H1 (cell line): ENCODE data around the gene IP6K3. TPM values are rescaled to one million over a fixed set of nuclear protein-coding genes. Genes with fewer than 3 reads are reported as not detected.

Experiments used
- CTCF ChIA-PET: fragments of 300-600 bp; sonication (Branson Sonifier 250); formaldehyde crosslinking; loops from one replicate; lab custom pipeline; 2021; ENCODE audit not compliant: partially characterized antibody; lab: Charles Lee
- POLR2A ChIA-PET: fragments of 300-600 bp; sonication (Branson Sonifier 250); formaldehyde crosslinking; loops from one replicate; lab custom pipeline; 2021; ENCODE audit warnings: inconsistent platforms; ENCODE audit not compliant: partially characterized antibody; lab: Charles Lee
- DNase-seq, 2 experiments: peaks; one replicate each; pipeline versions ENCODE4 v3.0.0 to v3.0.0-alpha.2; 2010 to 2022; ENCODE audit warnings: low spot score in 2 of 2, low read depth in 1 of 2, mixed read lengths in 1 of 2
- FAIRE-seq: peaks from 2 replicates; lab custom pipeline; 2011; peaks lifted over from hg19 to GRCh38; lab: Jason Lieb, UNC
- H2AFZ ChIP-seq: 2 replicates; pipeline ENCODE4 v1.8.1; 2012; ENCODE audit warnings: low read length, inconsistent platforms
- H2AK5ac ChIP-seq: 2 replicates; pipeline ENCODE4 v1.6.1; 2013; ENCODE audit warnings: low read depth, low read length
- H2BK120ac ChIP-seq: replicated peaks from 2 replicates; pipeline ENCODE3; 2013; ENCODE audit warnings: low read depth, low read length, inconsistent platforms
- H2BK12ac ChIP-seq: 2 replicates; pipeline ENCODE4 v1.6.1; 2013; ENCODE audit warnings: low read depth, low read length
- H2BK15ac ChIP-seq: 2 replicates; pipeline ENCODE4 v1.6.1; 2013; ENCODE audit warnings: low read length
- H2BK20ac ChIP-seq: 2 replicates; pipeline ENCODE4 v1.6.1; 2013; ENCODE audit warnings: low read length
- H2BK5ac ChIP-seq: 2 replicates; pipeline ENCODE4 v1.6.1; 2013; ENCODE audit warnings: low read depth, low read length
- H3K14ac ChIP-seq: 2 replicates; pipeline ENCODE4 v1.6.1; 2013; ENCODE audit warnings: inconsistent platforms; ENCODE audit not compliant: insufficient read length
- H3K18ac ChIP-seq: 2 replicates; pipeline ENCODE4 v1.6.1; 2013; ENCODE audit warnings: low read length; ENCODE audit errors: extremely low read depth
- H3K23ac ChIP-seq: 2 replicates; pipeline ENCODE4 v1.6.1; 2013; ENCODE audit warnings: inconsistent platforms; ENCODE audit not compliant: insufficient read length
- H3K23me2 ChIP-seq: 2 replicates; pipeline ENCODE4 v1.6.1; 2013; ENCODE audit warnings: low read depth, low read length
- H3K27ac ChIP-seq: 2 replicates; pipeline ENCODE4 v1.6.1; 2011; ENCODE audit warnings: low read depth, low read length, inconsistent platforms
- H3K27me3 ChIP-seq, 4 experiments: replicated peaks in 1 of 4; 1 replicate in 1 of 4; 2 replicates in 3 of 4; pipeline versions ENCODE4 v1.6.1 to v1.8.1; 2011 to 2013; ENCODE audit warnings: low read length in 3 of 4, mild to moderate bottlenecking in 3 of 4, inconsistent platforms in 2 of 4, mixed read lengths in 2 of 4, moderate library complexity in 1 of 4; ENCODE audit not compliant: control insufficient read depth in 3 of 4, insufficient read depth in 3 of 4; ENCODE audit errors: extremely low read depth in 1 of 4
- H3K36me3 ChIP-seq, 4 experiments: 2 replicates each; pipeline versions ENCODE4 v1.6.1 to v1.8.1; 2011 to 2013; ENCODE audit warnings: mild to moderate bottlenecking in 4 of 4, low read length in 3 of 4, moderate library complexity in 2 of 4, control low read depth in 1 of 4, inconsistent platforms in 1 of 4; ENCODE audit not compliant: insufficient read depth in 4 of 4, control insufficient read depth in 2 of 4
- H3K4ac ChIP-seq: replicated peaks from 2 replicates; pipeline ENCODE3; 2013; ENCODE audit warnings: low read length, low read depth, mixed read lengths, inconsistent platforms; ENCODE audit not compliant: insufficient read length
- H3K4me1 ChIP-seq, 4 experiments: replicated peaks in 1 of 4; 1 replicate in 1 of 4; 2 replicates in 3 of 4; pipeline versions ENCODE4 v1.6.1 to v1.8.1; 2011 to 2013; ENCODE audit warnings: low read length in 3 of 4, inconsistent platforms in 2 of 4, mixed read lengths in 1 of 4; ENCODE audit not compliant: insufficient read depth in 4 of 4, control insufficient read depth in 3 of 4
- H3K4me2 ChIP-seq, 2 experiments: 2 replicates each; pipeline versions ENCODE4 v1.6.1 to v1.8.1; 2011 to 2013; ENCODE audit warnings: low read depth in 2 of 2, low read length in 2 of 2, control low read depth in 1 of 2, inconsistent platforms in 1 of 2, mild to moderate bottlenecking in 1 of 2; ENCODE audit not compliant: insufficient read depth in 1 of 2
- H3K4me3 ChIP-seq, 4 experiments: fragments of 200-600, 300-600 bp in 1 of 4; sonication (generic), shearing (Covaris generic), sonication (Bioruptor Twin) in 1 of 4; 2 replicates each; pipeline versions ENCODE4 v1.5.1 to v1.8.1; 2011 to 2016; ENCODE audit warnings: low read length in 4 of 4, low read depth in 3 of 4, control low read depth in 2 of 4, inconsistent platforms in 2 of 4, mild to moderate bottlenecking in 2 of 4, mixed read lengths in 1 of 4, moderate library complexity in 1 of 4; ENCODE audit not compliant: insufficient read depth in 2 of 4; ENCODE audit errors: extremely low read depth in 1 of 4
- H3K56ac ChIP-seq: replicated peaks from 2 replicates; pipeline ENCODE3; 2013; ENCODE audit warnings: low read depth, mild to moderate bottlenecking, mixed read lengths, low read length, inconsistent platforms; ENCODE audit not compliant: insufficient read length
- H3K79me1 ChIP-seq: 2 replicates; pipeline ENCODE4 v1.6.1; 2013; ENCODE audit warnings: low read depth, low read length, control low read depth
- H3K79me2 ChIP-seq, 2 experiments: 2 replicates each; pipeline versions ENCODE4 v1.6.1 to v1.8.1; 2012 to 2013; ENCODE audit warnings: low read length in 2 of 2, mild to moderate bottlenecking in 2 of 2, inconsistent platforms in 1 of 2; ENCODE audit not compliant: insufficient read depth in 2 of 2, control insufficient read depth in 1 of 2
- H3K9ac ChIP-seq, 4 experiments: replicated peaks in 1 of 4; 1 replicate in 1 of 4; 2 replicates in 3 of 4; pipeline versions ENCODE4 v1.6.1 to v1.8.1; 2011 to 2013; ENCODE audit warnings: low read depth in 3 of 4, low read length in 3 of 4, control low read depth in 2 of 4, mild to moderate bottlenecking in 2 of 4, moderate library complexity in 2 of 4, inconsistent platforms in 1 of 4; ENCODE audit errors: extremely low read depth in 1 of 4
- H3K9me3 ChIP-seq, 2 experiments: 2 replicates each; pipeline versions ENCODE4 v1.6.1 to v1.8.1; 2012 to 2013; ENCODE audit warnings: mild to moderate bottlenecking in 2 of 2, moderate library complexity in 2 of 2, control low read depth in 1 of 2, inconsistent platforms in 1 of 2, low read depth in 1 of 2, low read length in 1 of 2, mixed read lengths in 1 of 2; ENCODE audit not compliant: insufficient read depth in 2 of 2
- H4K20me1 ChIP-seq, 2 experiments: replicated peaks in 1 of 2; 2 replicates each; pipeline versions ENCODE3 to v1.8.1; 2011 to 2013; ENCODE audit warnings: inconsistent platforms in 2 of 2, low read length in 2 of 2, mild to moderate bottlenecking in 1 of 2; ENCODE audit not compliant: insufficient read depth in 2 of 2, control insufficient read depth in 1 of 2
- H4K5ac ChIP-seq: 2 replicates; pipeline ENCODE4 v1.6.1; 2013; ENCODE audit warnings: low read length, low read depth, mixed read lengths, inconsistent platforms; ENCODE audit not compliant: insufficient read length
- H4K8ac ChIP-seq: 2 replicates; pipeline ENCODE4 v1.8.0; 2013; ENCODE audit warnings: mild to moderate bottlenecking, moderate library complexity, low read length, inconsistent platforms; ENCODE audit not compliant: insufficient read depth; ENCODE audit errors: extremely low read depth
- H4K91ac ChIP-seq: replicated peaks from 2 replicates; pipeline ENCODE3; 2013; ENCODE audit warnings: low read length, mixed read lengths, inconsistent platforms; ENCODE audit not compliant: insufficient read length
- CBX8 ChIP-seq: fragments of 300-800, 300-1000 bp; sonication (generic); IDR thresholded peaks from 2 replicates; pipeline ENCODE4 v1.7.1; 2016; ENCODE audit warnings: low read depth, low read length, borderline replicate concordance
- CHD1 ChIP-seq: IDR thresholded peaks from 2 replicates; pipeline ENCODE4 v1.6.1; 2012; ENCODE audit warnings: low read depth, low read length, improper control_type of control experiment
- JUN ChIP-seq: IDR thresholded peaks from 2 replicates; pipeline ENCODE4 v1.6.1; 2011; ENCODE audit warnings: low read depth, mild to moderate bottlenecking, improper control_type of control experiment, low read length
- POLR2A ChIP-seq, 2 experiments: IDR thresholded peaks; 1 replicate in 1 of 2; 2 replicates in 1 of 2; pipeline ENCODE4 v1.6.1; 2011; ENCODE audit warnings: low read depth in 2 of 2, low read length in 2 of 2, mild to moderate bottlenecking in 2 of 2; ENCODE audit errors: control extremely low read depth in 1 of 2
- SIRT6 ChIP-seq: IDR thresholded peaks from one replicate; pipeline ENCODE4 v1.7.1; 2012; ENCODE audit warnings: low read length, inconsistent platforms
- SIX5 ChIP-seq: IDR thresholded peaks from 2 replicates; pipeline ENCODE4 v1.6.1; 2011; ENCODE audit warnings: mild to moderate bottlenecking, low read depth, low read length
- TBP ChIP-seq: IDR thresholded peaks from 2 replicates; pipeline ENCODE4 v1.6.1; 2011; ENCODE audit warnings: low read depth, low read length, improper control_type of control experiment
- WGBS, 2 experiments: shearing (Covaris generic) in 1 of 2; methylation state at CpG; one replicate each; pipeline versions ENCODE4 v1.1.6 to v1.1.7; 2013 to 2015; ENCODE audit warnings: low lambda C conversion rate in 2 of 2, mixed read lengths in 2 of 2, inconsistent platforms in 1 of 2, low coverage in 1 of 2, missing lambda C conversion rate in 1 of 2; ENCODE audit not compliant: insufficient replicate concordance in 2 of 2, insufficient coverage in 1 of 2, insufficient read length in 1 of 2; ENCODE audit errors: extremely low coverage in 1 of 2, missing lambda C conversion rate in 1 of 2; 5-methylcytosine and 5-hydroxymethylcytosine counted together
- polyA plus RNA-seq, 7 experiments: library from polyadenylated mRNA; depleted of rRNA in 3 of 7; stranded (reverse) in 5 of 7; unstranded in 2 of 7; fragments of >200 nt in 5 of 7; fragments of 200-250 nt in 2 of 7; gene quantifications; 1 replicate in 5 of 7; 2 replicates in 1 of 7; 4 replicates in 1 of 7; pipeline versions ENCODE4 v1.2.1 to v1.2.3, GENCODE V29; 2011 to 2013; ENCODE audit warnings: missing spikeins in 2 of 7, mixed read lengths in 2 of 7
- total RNA-seq: library from RNA; stranded (reverse); fragmentation: NEBNext Ultra II Directional; extraction: Animal tissue kit (Norgen Biotek cat#: 25700); gene quantifications from 2 replicates; pipeline ENCODE4 v1.2.1, GENCODE V29; 2021
- TF ChIP-seq, protein P1 (sequence below): IDR thresholded peaks from 2 replicates; pipeline ENCODE4 v1.6.1; 2012; ENCODE audit warnings: low read length, inconsistent platforms
- TF ChIP-seq, protein P2 (sequence below), 3 experiments: IDR thresholded peaks; 1 replicate in 2 of 3; 2 replicates in 1 of 3; pipeline versions ENCODE4 v1.5.1 to v1.6.1; 2011; ENCODE audit warnings: low read length in 3 of 3, mild to moderate bottlenecking in 3 of 3, inconsistent platforms in 2 of 3, low read depth in 1 of 3, moderate library complexity in 1 of 3; ENCODE audit not compliant: insufficient read depth in 1 of 3; ENCODE audit errors: control extremely low read depth in 1 of 3

The IP6K3 gene
- total and polyA plus RNA-seq, 2 of the 8 experiments (the other 6 are each of a cell fraction or from before 2014, with no cell fraction given) = 0.22 to 0.73 TPM

DNA sequence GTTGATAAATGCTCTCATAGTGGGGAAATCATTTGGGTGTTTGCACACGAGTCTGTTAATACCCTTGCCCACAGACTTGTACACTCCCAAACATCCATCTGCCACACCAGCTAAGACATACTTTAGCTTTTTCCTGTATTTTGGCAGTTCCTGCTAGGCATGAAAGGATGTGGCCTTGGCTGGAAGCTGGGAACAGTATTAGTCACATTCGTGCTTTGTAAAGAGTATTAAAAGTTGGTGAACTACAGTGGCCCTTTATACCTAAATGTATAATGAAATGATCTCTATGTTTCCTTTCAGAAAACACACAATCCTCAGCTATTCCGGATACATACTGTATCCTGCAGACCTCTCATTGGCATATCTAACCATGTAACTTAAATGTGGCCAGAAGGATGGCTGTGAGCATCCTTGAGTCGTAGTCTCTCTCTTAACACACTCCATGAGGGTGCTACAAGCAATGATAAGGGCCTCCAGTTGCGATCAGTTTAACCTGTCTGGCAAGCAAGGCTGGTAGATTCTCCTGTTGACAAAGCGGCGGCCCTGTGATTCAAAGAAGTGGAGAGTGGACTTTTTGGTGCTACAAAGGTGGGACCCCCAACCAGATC is 40.7 kb upstream of the IP6K3 start:
- DNase-seq = no peak
- Histone ChIP-seq H3K36me3 (peaks cover 10 to 31% (median 20%) of the 10 kb centered on the region in 4 experiments), H2BK5ac (peak overlapping the region; percentile 81; the same call in 1 of the 2 replicates), H3K23ac (no peak overlapping the region), H3K23me2 (peaks cover 2% of the 10 kb centered on the region), H2BK120ac (no peak overlapping the region), H4K5ac (no peak overlapping the region), H2AFZ (no peak overlapping the region), H3K27ac (peak overlapping the region; percentile 76; the same call in 1 of the 2 replicates), H4K8ac (no peak overlapping the region), H3K79me2 (peaks cover 11 to 45% of the 10 kb centered on the region in 2 experiments), H2BK15ac (no peak overlapping the region), H3K9ac (peak overlapping the region in 2 of 4 experiments; percentile 79 to 80; a peak in 2 of 7 replicates), H3K18ac (no peak overlapping the region), H3K56ac (no peak overlapping the region), H4K20me1 (peaks cover 0 to 2% of the 10 kb centered on the region in 2 experiments), H3K14ac (no peak overlapping the region), H2AK5ac (peak overlapping the region; percentile 18; the same call in 1 of the 2 replicates), H3K79me1 (peaks cover 8% of the 10 kb centered on the region), H3K27me3 (no peaks in the 10 kb centered on the region), H3K9me3 (no peaks in the 10 kb centered on the region), H3K4me3 (peak overlapping the region; percentile 59 to 94 (median 74)), H3K4me1 (peaks cover 18 to 61% (median 27%) of the 10 kb centered on the region in 4 experiments), H2BK20ac (no peak overlapping the region), H3K4ac (no peak overlapping the region), H3K4me2 (peak overlapping the region; percentile 83 to 93), H2BK12ac (peak overlapping the region; percentile 72; the same call in 1 of the 2 replicates), H4K91ac (no peak overlapping the region)
- ChIA-PET CTCF (interaction anchor here (0.8 to 2.2 kb wide), 13 partner anchors 9 to 355 kb away, joined by 3 to 11 read pairs (median 5); partner anchors contain the start of gene MLN), POLR2A (interaction anchor here (0.8 to 4.5 kb wide), 7 partner anchors 8 to 24 kb away, joined by 3 to 39 read pairs (median 5); no protein-coding TSS in a partner anchor)
- FAIRE-seq = no peak
- 71% methylated on average over 7 of the region's 7 CpGs; no CpG with 5 or more reads in 1 of the 2 experiments for WGBS, 2 experiments
- TF ChIP-seq SIX5 (no peak), SIRT6 (no peak), JUN (no peak), CBX8 (no peak), CHD1 (no peak), POLR2A (IDR thresholded peaks at IDR 0.05; ENCODE audit: control extremely low read depth in 1 of 2, low read depth in 2 of 2, low read length in 2 of 2) (no peak), TBP (no peak)
- TF ChIP-seq, protein P1, sequence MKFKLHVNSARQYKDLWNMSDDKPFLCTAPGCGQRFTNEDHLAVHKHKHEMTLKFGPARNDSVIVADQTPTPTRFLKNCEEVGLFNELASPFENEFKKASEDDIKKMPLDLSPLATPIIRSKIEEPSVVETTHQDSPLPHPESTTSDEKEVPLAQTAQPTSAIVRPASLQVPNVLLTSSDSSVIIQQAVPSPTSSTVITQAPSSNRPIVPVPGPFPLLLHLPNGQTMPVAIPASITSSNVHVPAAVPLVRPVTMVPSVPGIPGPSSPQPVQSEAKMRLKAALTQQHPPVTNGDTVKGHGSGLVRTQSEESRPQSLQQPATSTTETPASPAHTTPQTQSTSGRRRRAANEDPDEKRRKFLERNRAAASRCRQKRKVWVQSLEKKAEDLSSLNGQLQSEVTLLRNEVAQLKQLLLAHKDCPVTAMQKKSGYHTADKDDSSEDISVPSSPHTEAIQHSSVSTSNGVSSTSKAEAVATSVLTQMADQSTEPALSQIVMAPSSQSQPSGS = no peak
- TF ChIP-seq, protein P2, sequence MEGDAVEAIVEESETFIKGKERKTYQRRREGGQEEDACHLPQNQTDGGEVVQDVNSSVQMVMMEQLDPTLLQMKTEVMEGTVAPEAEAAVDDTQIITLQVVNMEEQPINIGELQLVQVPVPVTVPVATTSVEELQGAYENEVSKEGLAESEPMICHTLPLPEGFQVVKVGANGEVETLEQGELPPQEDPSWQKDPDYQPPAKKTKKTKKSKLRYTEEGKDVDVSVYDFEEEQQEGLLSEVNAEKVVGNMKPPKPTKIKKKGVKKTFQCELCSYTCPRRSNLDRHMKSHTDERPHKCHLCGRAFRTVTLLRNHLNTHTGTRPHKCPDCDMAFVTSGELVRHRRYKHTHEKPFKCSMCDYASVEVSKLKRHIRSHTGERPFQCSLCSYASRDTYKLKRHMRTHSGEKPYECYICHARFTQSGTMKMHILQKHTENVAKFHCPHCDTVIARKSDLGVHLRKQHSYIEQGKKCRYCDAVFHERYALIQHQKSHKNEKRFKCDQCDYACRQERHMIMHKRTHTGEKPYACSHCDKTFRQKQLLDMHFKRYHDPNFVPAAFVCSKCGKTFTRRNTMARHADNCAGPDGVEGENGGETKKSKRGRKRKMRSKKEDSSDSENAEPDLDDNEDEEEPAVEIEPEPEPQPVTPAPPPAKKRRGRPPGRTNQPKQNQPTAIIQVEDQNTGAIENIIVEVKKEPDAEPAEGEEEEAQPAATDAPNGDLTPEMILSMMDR (IDR thresholded peaks at IDR 0.05; ENCODE audit: control extremely low read depth in 1 of 3, insufficient read depth in 1 of 3, low read depth in 1 of 3, low read length in 3 of 3) = no peak
